GM18502 (cell line): ENCODE results near the gene ARHGEF28.

Experiments used
- ATAC-seq: cut with Tn5 transposase; IDR thresholded peaks from one replicate; pipeline ENCODE4 v1.9.1; 2021; ENCODE audit warnings: mild to moderate bottlenecking; ENCODE audit not compliant: unreplicated experiment, poor library complexity

The ARHGEF28 gene

GRCh38 chr5:73625944-73626811 lies at the start of gene ARHGEF28:
Gene ARHGEF28 (plus strand): TSS chr5:73626196. CDS start chr5:73684852, 58,656 bp downstream.
- peak; percentile 64 for ATAC-seq

GRCh38 chr5:73582285-73583145 lies 43.5 kb upstream of the ARHGEF28 start:
- no peak for ATAC-seq

- ATAC-seq, result peak; percentile 75
These were observed 38.1 kb upstream of the ARHGEF28 start for GRCh38 chr5:73587923-73588322.

- ATAC-seq, result peak; percentile 70
These were observed 34.8 kb upstream of the ARHGEF28 start for GRCh38 chr5:73591102-73591695.

GRCh38 chr5:73591698-73592501 lies 34.1 kb upstream of the ARHGEF28 start:
- no peak for ATAC-seq

- ATAC-seq, result no peak
These were observed 33.4 kb upstream of the ARHGEF28 start for GRCh38 chr5:73592551-73592950.

GRCh38 chr5:73596705-73597328 lies 29.2 kb upstream of the ARHGEF28 start:
- ATAC-seq, result no peak

- ATAC-seq, result no peak
These were observed 26.6 kb upstream of the ARHGEF28 start for GRCh38 chr5:73599380-73599779.

- no peak for ATAC-seq
These were observed 22.0 kb upstream of the ARHGEF28 start for GRCh38 chr5:73603998-73604397.

GRCh38 chr5:73605223-73606087 lies 20.5 kb upstream of the ARHGEF28 start:
- no peak for ATAC-seq

- no peak for ATAC-seq
These were observed 19.7 kb upstream of the ARHGEF28 start for GRCh38 chr5:73606206-73606753.

- ATAC-seq, result no peak
These were observed 18.8 kb upstream of the ARHGEF28 start for GRCh38 chr5:73607228-73607627.

- ATAC-seq, result no peak
These were observed 13.2 kb upstream of the ARHGEF28 start for GRCh38 chr5:73612799-73613198.

GRCh38 chr5:73615085-73615484 lies 10.9 kb upstream of the ARHGEF28 start:
- ATAC-seq, result no peak

GRCh38 chr5:73615947-73616346 lies 10.0 kb upstream of the ARHGEF28 start:
- no peak for ATAC-seq

- peak; percentile 52 for ATAC-seq
These were observed 8.3 kb upstream of the ARHGEF28 start for GRCh38 chr5:73617510-73618279.

GRCh38 chr5:73619606-73620333 lies 6.2 kb upstream of the ARHGEF28 start:
- ATAC-seq, result no peak
